Skeletal muscle satellite cell (primary cell): ENCODE results near the gene DCK.
A peak's percentile ranks its signal among the peaks of the same experiment; 100 is the strongest.
"Not testable (repeated sequence)": the region's sequence is repeated elsewhere in the genome, so short reads cannot be mapped to it uniquely, and the experiment has no call there.

Source experiments
- H3K27me3 ChIP-seq: 2 replicates; pipeline ENCODE4 v1.7.0; 2013; ENCODE audit warnings: low read length; ENCODE audit not compliant: control insufficient read depth, insufficient read depth
- H3K36me3 ChIP-seq: 2 replicates; pipeline ENCODE4 v1.7.0; 2013; ENCODE audit warnings: mild to moderate bottlenecking, control low read depth, low read length; ENCODE audit not compliant: insufficient read depth
- H3K4me1 ChIP-seq: 2 replicates; pipeline ENCODE4 v1.7.0; 2013; ENCODE audit warnings: low read length; ENCODE audit not compliant: control insufficient read depth, insufficient read depth
- H3K4me2 ChIP-seq: 2 replicates; pipeline ENCODE4 v1.7.0; 2013; ENCODE audit warnings: mild to moderate bottlenecking, low read length
- H3K4me3 ChIP-seq: 2 replicates; pipeline ENCODE4 v1.7.0; 2013; ENCODE audit warnings: low read length
- H3K9ac ChIP-seq: 2 replicates; pipeline ENCODE4 v1.7.0; 2013; ENCODE audit warnings: mild to moderate bottlenecking, low read depth, low read length, moderate library complexity
- H3K9me3 ChIP-seq: replicated peaks from 2 replicates; pipeline ENCODE4 v1.7.0; 2013; ENCODE audit warnings: mild to moderate bottlenecking, control low read depth, low read length

Gene DCK

GRCh38 chr4:70980196-70980595 lies 13.3 kb upstream of the DCK start:
- Histone ChIP-seq H3K4me1 (no peaks in the 10 kb centered on the region), H3K9me3 (no peaks in the 10 kb centered on the region), H3K9ac (no peak overlapping the region), H3K4me2 (no peak overlapping the region), H3K36me3 (peaks cover 25% of the 10 kb centered on the region), H3K27me3 (no peaks in the 10 kb centered on the region), H3K4me3 (no peak overlapping the region)

GRCh38 chr4:70984106-70984505 lies 9.3 kb upstream of the DCK start:
- no peak overlapping the region for H3K4me3 ChIP-seq
- no peak overlapping the region for H3K4me2 ChIP-seq
- H3K9ac ChIP-seq: no peak overlapping the region
- peaks cover 12% of the 10 kb centered on the region for H3K36me3 ChIP-seq
- H3K9me3 ChIP-seq: no peaks in the 10 kb centered on the region
- H3K27me3 ChIP-seq: no peaks in the 10 kb centered on the region
- H3K4me1 ChIP-seq: no peaks in the 10 kb centered on the region

DNA sequence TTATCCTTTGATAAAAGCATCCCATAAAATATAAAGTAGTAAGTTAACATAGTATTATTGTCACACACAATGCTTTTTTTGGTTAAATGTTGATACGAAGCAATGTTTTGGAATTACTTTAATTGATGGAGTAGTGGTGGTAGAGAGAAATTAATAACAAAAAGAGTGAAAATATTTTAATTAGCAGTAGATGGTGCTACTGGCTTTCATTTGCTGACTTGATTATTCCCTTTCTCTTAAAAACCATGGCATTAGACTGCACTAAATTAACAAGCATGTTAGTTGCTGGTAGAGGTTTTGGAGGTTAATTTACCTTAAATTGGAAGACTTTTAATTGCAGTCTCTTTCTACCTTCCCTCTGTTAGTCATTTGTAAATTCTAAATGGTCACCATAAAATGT lies 8.9 kb upstream of the DCK start:
- Histone ChIP-seq H3K4me2 (no peak overlapping the region), H3K9me3 (no peaks in the 10 kb centered on the region), H3K36me3 (peaks cover 10% of the 10 kb centered on the region), H3K9ac (no peak overlapping the region), H3K27me3 (no peaks in the 10 kb centered on the region), H3K4me1 (no peaks in the 10 kb centered on the region), H3K4me3 (no peak overlapping the region)

DNA sequence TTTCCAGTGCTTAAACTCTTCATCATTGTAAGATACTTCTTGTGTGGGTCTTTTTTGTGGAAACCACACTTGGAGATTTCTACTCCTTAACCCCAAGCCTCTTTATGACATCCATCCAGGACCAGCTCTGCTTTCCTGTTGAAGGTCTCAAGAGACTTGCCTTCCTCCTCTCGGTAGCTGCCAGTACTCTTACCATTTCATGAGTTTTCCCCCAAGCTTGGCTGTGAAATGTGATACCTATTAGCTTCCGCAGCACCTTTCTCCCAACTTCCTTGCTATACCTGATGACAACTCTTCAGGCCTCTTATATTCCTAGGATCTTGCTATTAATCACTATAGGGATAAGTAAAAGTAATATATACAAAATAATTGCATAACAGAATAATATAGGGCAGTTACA lies 1.9 kb upstream of the DCK start:
- no peaks in the 10 kb centered on the region for H3K9me3 ChIP-seq
- no peak overlapping the region for H3K4me2 ChIP-seq
- no peak overlapping the region for H3K4me3 ChIP-seq
- H3K36me3 ChIP-seq: no peaks in the 10 kb centered on the region
- no peaks in the 10 kb centered on the region for H3K27me3 ChIP-seq
- peaks cover 15% of the 10 kb centered on the region for H3K4me1 ChIP-seq
- no peak overlapping the region for H3K9ac ChIP-seq

- Histone ChIP-seq H3K4me3 (peak overlapping the region; percentile 88), H3K4me1 (peaks cover 18% of the 10 kb centered on the region), H3K9ac (peak overlapping the region; percentile 90), H3K4me2 (peak overlapping the region; percentile 92), H3K27me3 (no peaks in the 10 kb centered on the region), H3K36me3 (no peaks in the 10 kb centered on the region), H3K9me3 (no peaks in the 10 kb centered on the region)
Measured at GRCh38 chr4:70992391-70992881, 1.0 kb upstream of the DCK start.

DNA sequence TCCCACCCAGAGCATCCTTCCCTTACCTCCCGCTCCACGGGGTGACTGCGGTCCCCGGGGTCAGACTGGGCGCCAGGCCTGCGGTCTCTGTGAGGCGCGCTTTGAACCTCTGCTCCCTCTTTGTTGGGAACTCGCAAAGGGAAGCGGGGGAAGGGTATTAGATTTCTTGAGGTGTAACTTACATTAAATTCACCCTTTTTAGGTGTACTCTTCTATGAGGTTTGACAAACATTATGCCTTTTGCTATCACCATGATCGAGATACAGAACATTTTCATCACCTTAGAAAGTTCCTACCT lies 569 bp downstream of the DCK start:
- peak overlapping the region; percentile 88 for H3K4me3 ChIP-seq
- no peaks in the 10 kb centered on the region for H3K36me3 ChIP-seq
- H3K4me1 ChIP-seq: peaks cover 18% of the 10 kb centered on the region
- no peaks in the 10 kb centered on the region for H3K9me3 ChIP-seq
- peak overlapping the region; percentile 92 for H3K4me2 ChIP-seq
- H3K27me3 ChIP-seq: no peaks in the 10 kb centered on the region
- H3K9ac ChIP-seq: peak overlapping the region; percentile 90

- no peaks in the 10 kb centered on the region for H3K27me3 ChIP-seq
- peak overlapping the region; percentile 88 for H3K4me3 ChIP-seq
- peak overlapping the region; percentile 92 for H3K4me2 ChIP-seq
- H3K9me3 ChIP-seq: no peaks in the 10 kb centered on the region
- H3K36me3 ChIP-seq: no peaks in the 10 kb centered on the region
- H3K9ac ChIP-seq: peak overlapping the region; percentile 90
- peaks cover 18% of the 10 kb centered on the region for H3K4me1 ChIP-seq
Measured at GRCh38 chr4:70994387-70995099, 1.1 kb downstream of the DCK start.

DNA sequence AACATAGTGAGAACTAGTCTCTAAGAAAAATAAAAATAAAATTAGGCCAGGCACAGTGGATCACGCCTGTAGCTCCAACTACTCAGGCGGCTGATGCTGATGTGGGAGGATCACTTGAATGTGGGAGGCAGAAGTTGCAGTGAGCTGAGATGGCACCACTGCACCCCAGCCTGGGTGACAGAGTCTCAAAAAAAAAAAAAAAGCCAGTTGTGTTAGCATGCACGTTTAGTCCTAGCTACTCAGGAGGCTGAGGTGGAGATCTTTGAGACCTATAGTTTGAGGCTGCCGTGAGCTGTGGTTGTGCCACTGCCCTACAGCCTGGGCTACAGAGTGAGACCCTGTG lies 2.5 kb downstream of the DCK start:
- no peaks in the 10 kb centered on the region for H3K27me3 ChIP-seq
- H3K9ac ChIP-seq: no peak overlapping the region
- peak overlapping the region; percentile 42 for H3K4me2 ChIP-seq
- no peak overlapping the region for H3K4me3 ChIP-seq
- H3K4me1 ChIP-seq: peaks cover 18% of the 10 kb centered on the region
- no peaks in the 10 kb centered on the region for H3K36me3 ChIP-seq
- H3K9me3 ChIP-seq: no peaks in the 10 kb centered on the region

GRCh38 chr4:70997036-70997435 lies 3.6 kb downstream of the DCK start:
- no peak overlapping the region for H3K4me3 ChIP-seq
- no peak overlapping the region for H3K9ac ChIP-seq

DNA sequence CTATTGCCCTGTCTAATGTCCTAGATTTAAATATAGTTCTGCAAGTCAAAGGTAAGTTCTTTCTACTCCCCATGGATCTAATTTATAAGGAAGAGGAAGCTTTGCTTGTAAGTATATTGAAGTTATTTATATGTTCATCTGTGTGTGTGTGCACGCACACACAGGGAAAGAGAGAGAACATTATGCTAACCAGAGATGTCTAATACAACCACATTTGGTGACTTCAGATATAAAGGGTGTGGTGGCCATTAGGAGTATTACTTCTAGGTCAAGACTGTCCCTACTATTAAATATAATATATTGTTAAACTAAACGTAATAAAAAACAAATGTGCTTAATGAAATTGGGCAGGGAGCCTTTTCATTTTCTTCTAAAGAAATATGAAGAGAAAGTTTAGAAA lies 4.1 kb downstream of the DCK start:
- no peaks in the 10 kb centered on the region for H3K36me3 ChIP-seq
- no peak overlapping the region for H3K4me3 ChIP-seq
- no peaks in the 10 kb centered on the region for H3K27me3 ChIP-seq
- H3K4me2 ChIP-seq: no peak overlapping the region
- peaks cover 15% of the 10 kb centered on the region for H3K4me1 ChIP-seq
- H3K9me3 ChIP-seq: no peaks in the 10 kb centered on the region
- no peak overlapping the region for H3K9ac ChIP-seq

More at GRCh38 chr4:70997036-70997435, 3.6 kb downstream of the DCK start:
- H3K4me1 ChIP-seq: peaks cover 18% of the 10 kb centered on the region
- H3K36me3 ChIP-seq: no peaks in the 10 kb centered on the region
- no peaks in the 10 kb centered on the region for H3K9me3 ChIP-seq
- H3K27me3 ChIP-seq: no peaks in the 10 kb centered on the region
- no peak overlapping the region for H3K4me2 ChIP-seq

DNA sequence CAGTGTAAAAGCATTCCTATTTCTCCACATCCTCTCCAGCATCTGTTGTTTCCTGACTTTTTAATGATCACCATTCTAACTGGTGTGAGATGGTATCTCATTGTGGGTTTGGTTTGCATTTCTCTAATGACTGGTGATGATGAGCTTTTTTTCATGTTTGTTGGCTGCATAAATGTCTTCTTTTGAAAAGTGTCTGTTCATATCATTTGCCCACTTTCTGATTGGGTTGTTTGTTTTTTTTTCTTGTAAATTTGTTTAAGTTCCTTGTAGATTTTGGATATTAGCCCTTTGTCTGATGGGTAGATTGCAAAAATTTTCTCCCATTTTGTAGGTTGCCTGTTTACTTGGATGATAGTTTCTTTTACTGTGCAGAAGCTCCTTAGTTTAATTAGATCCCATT lies 6.2 kb downstream of the DCK start:
- not testable (repeated sequence) for H3K9ac ChIP-seq, H3K9me3 ChIP-seq, H3K36me3 ChIP-seq, H3K4me3 ChIP-seq, H3K4me2 ChIP-seq, H3K4me1 ChIP-seq, H3K27me3 ChIP-seq

- not testable (repeated sequence) for H3K4me1 ChIP-seq
Measured at GRCh38 chr4:71001363-71001762, 7.9 kb downstream of the DCK start.

More at GRCh38 chr4:71001363-71001762, 7.9 kb downstream of the DCK start:
- H3K9ac ChIP-seq, H3K9me3 ChIP-seq, H3K4me3 ChIP-seq, H3K36me3 ChIP-seq, H3K4me2 ChIP-seq, H3K27me3 ChIP-seq: not testable (repeated sequence)
